HepG2 (cell line): ENCODE data around the gene ARPC5. TPM values are rescaled to one million over a fixed set of nuclear protein-coding genes. Genes with fewer than 3 reads are reported as not detected.

ENCODE experiments used
- BHLHE40 ChIP-seq: IDR thresholded peaks from 2 replicates; pipeline ENCODE4 v1.6.1; 2011; ENCODE audit warnings: low read length, improper control_type of control experiment
- CEBPB ChIP-seq: IDR thresholded peaks from 2 replicates; pipeline ENCODE4 v1.6.1; 2011; ENCODE audit warnings: low read depth, low read length, improper control_type of control experiment, borderline replicate concordance
- GTF2F1 ChIP-seq: fragments of 150-350 bp; IDR thresholded peaks from 2 replicates; pipeline ENCODE4 v1.6.1; 2014; ENCODE audit warnings: low read length
- HOXA7 ChIP-seq: sonication (generic); formaldehyde crosslinking; IDR thresholded peaks from 2 replicates; pipeline ENCODE4 v1.8.1; 2022; ENCODE audit warnings: mild to moderate bottlenecking, missing genetic modification reagents, moderate library complexity
- IRF9 ChIP-seq: sonication (generic); formaldehyde crosslinking; IDR thresholded peaks from 2 replicates; pipeline ENCODE4 v1.8.0; 2022; ENCODE audit warnings: missing genetic modification reagents, mild to moderate bottlenecking, borderline replicate concordance
- IRX3 ChIP-seq: sonication (generic); formaldehyde crosslinking; IDR thresholded peaks from 2 replicates; pipeline ENCODE4 v1.8.1; 2023; ENCODE audit warnings: mild to moderate bottlenecking, low read depth, missing genetic modification reagents, borderline replicate concordance
- MYC ChIP-seq: sonication (generic); formaldehyde crosslinking; IDR thresholded peaks from 2 replicates; pipeline ENCODE4 v1.9.0; 2021; ENCODE audit warnings: missing genetic modification reagents, borderline replicate concordance
- MZF1 ChIP-seq: sonication (generic); formaldehyde crosslinking; IDR thresholded peaks from 2 replicates; pipeline ENCODE4 v1.8.1; 2023; ENCODE audit warnings: mild to moderate bottlenecking, missing genetic modification reagents, borderline replicate concordance
- PLRG1 ChIP-seq: fragments of 450-650 bp; conservative IDR thresholded peaks from 2 replicates; pipeline ENCODE4 v1.6.1; 2016
- PLSCR1 ChIP-seq: sonication (generic); formaldehyde crosslinking; IDR thresholded peaks from 2 replicates; pipeline ENCODE4 v1.5.0; 2020; ENCODE audit warnings: missing genetic modification reagents, mild to moderate bottlenecking, borderline replicate concordance
- SALL1 ChIP-seq: sonication (generic); formaldehyde crosslinking; IDR thresholded peaks from 2 replicates; pipeline ENCODE4 v1.8.0; 2022; ENCODE audit warnings: mild to moderate bottlenecking, missing genetic modification reagents
- SIN3A ChIP-seq: IDR thresholded peaks from 2 replicates; pipeline ENCODE4 v1.6.1; 2011; ENCODE audit warnings: low read depth, mild to moderate bottlenecking, control low read depth, low read length, borderline replicate concordance
- SKI ChIP-seq: fragments of 450-650 bp; IDR thresholded peaks from one replicate; pipeline ENCODE4 v1.6.1; 2018; ENCODE audit warnings: mild to moderate bottlenecking; ENCODE audit not compliant: partially characterized antibody
- SP5 ChIP-seq: IDR thresholded peaks from 2 replicates; pipeline ENCODE4 v1.6.1; 2016; ENCODE audit warnings: low read depth, borderline replicate concordance
- TARDBP ChIP-seq: sonication (generic); formaldehyde crosslinking; IDR thresholded peaks from 2 replicates; pipeline ENCODE4 v1.8.0; 2022; ENCODE audit warnings: mild to moderate bottlenecking, missing genetic modification reagents
- YEATS4 ChIP-seq: sonication (generic); formaldehyde crosslinking; IDR thresholded peaks from 2 replicates; pipeline ENCODE4 v1.4.0; 2020; ENCODE audit warnings: missing genetic modification reagents, borderline replicate concordance
- ZNF607 ChIP-seq: sonication (generic); formaldehyde crosslinking; IDR thresholded peaks from 2 replicates; pipeline ENCODE4 v1.5.1; 2020; ENCODE audit warnings: missing genetic modification reagents, mild to moderate bottlenecking, borderline replicate concordance
- ZNF616 ChIP-seq: sonication (generic); formaldehyde crosslinking; IDR thresholded peaks from 2 replicates; pipeline ENCODE4 v1.5.0; 2020; ENCODE audit warnings: low read depth, mild to moderate bottlenecking, missing genetic modification reagents
- ZNF891 ChIP-seq: sonication (generic); formaldehyde crosslinking; IDR thresholded peaks from 2 replicates; pipeline ENCODE4 v1.5.0; 2020; ENCODE audit warnings: mild to moderate bottlenecking, missing genetic modification reagents
- ZSCAN25 ChIP-seq: sonication (generic); formaldehyde crosslinking; IDR thresholded peaks from 2 replicates; pipeline ENCODE4 v1.8.0; 2022; ENCODE audit warnings: mild to moderate bottlenecking, missing genetic modification reagents
- polyA plus RNA-seq, 8 experiments: library from polyadenylated mRNA; depleted of rRNA in 3 of 8; stranded (reverse) in 7 of 8; unstranded in 1 of 8; fragments of >200 nt; fragmentation: Illumina TruSeq in 4 of 8; extraction: Trizol in 4 of 8; gene quantifications; 2 replicates each; pipeline versions ENCODE4 v1.2.1 to v1.2.3, GENCODE V29; 2011 to 2016; ENCODE audit warnings: low read depth in 4 of 8, missing spikeins in 1 of 8, mixed read lengths in 1 of 8; ENCODE audit not compliant: insufficient read depth in 1 of 8
- total RNA-seq, 5 experiments: library from RNA; depleted of rRNA; stranded (reverse); fragments of >200 nt; fragmentation: Illumina TruSeq; extraction: Trizol; gene quantifications; 2 replicates each; pipeline ENCODE4 v1.2.3, GENCODE V29; 2016; ENCODE audit warnings: low read depth in 1 of 5
- TF ChIP-seq, protein P1 (sequence below): IDR thresholded peaks from 2 replicates; pipeline ENCODE4 v1.6.1; 2012; ENCODE audit warnings: low read depth, low read length, improper control_type of control experiment
- TF ChIP-seq, protein P2 (sequence below): sonication (generic); formaldehyde crosslinking; IDR thresholded peaks from 2 replicates; pipeline ENCODE4 v1.8.1; 2023; ENCODE audit warnings: mild to moderate bottlenecking, moderate library complexity, missing genetic modification reagents
- TF ChIP-seq, protein P3 (sequence below), 2 experiments: sonication (generic) in 1 of 2; formaldehyde crosslinking in 1 of 2; IDR thresholded peaks; 2 replicates each; pipeline versions ENCODE4 v1.4.0 to v1.6.1; 2018 to 2020; ENCODE audit warnings: missing genetic modification reagents in 2 of 2, borderline replicate concordance in 1 of 2, low read depth in 1 of 2, mild to moderate bottlenecking in 1 of 2, missing biosample characterization in 1 of 2

Gene ARPC5
- total and polyA plus RNA-seq, 2 of the 13 experiments (the other 11 are each of a cell fraction or from before 2014, with no cell fraction given), result 48.4 to 106 TPM

DNA sequence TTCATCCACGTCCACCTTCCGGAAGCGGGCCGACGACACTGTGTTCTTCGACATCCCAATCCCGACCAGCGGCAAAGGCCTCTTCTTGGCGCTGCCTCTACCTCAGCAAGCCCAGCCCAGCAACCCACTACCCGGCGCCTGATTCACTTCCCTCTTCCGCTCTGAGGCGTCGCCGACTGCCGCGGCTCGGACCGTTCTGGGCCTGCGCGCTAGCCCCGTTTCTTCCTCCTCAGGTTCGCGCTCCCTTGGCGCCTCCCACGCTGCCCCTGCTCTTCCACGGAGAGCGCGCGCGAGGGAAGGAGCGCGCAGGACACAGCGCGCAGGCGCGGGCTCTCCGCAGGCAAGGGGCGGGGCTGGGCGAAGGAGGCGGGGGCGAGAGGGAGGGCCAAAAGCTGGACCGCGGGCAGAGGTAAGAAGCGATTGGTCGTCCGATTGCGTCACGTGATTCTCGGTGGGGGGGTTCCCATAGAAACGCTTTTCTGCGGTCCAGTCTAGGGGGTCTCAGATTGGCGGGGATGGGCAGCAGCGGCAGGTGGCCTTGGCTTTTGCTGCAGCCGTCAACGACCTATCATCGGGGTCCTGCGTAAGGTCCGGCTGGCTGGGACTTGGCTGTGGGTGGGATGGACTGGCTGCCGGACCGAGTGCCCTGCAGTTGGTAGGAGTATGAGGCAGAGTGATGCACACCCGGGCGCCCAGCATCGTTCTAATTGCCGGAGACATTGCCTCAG is at the start of gene ARPC5 (continued):
- TF ChIP-seq ZNF607 (CRISPR knock-in tag) (no peak; the same call in 1 of the 2 replicates), HOXA7 (CRISPR knock-in tag) (no peak), TARDBP (CRISPR knock-in tag) (no peak; the same call in 1 of the 2 replicates), SIN3A (0 out of 2 replicates have a peak, but pooled peaks have one; percentile 41), YEATS4 (CRISPR knock-in tag) (peak; percentile 78; the same call in 1 of the 2 replicates), ZSCAN25 (CRISPR knock-in tag) (0 out of 2 replicates have a peak, but pooled peaks have one; percentile 33), CEBPB (peak; percentile 85), GTF2F1 (no peak), BHLHE40 (peak; percentile 56), IRF9 (CRISPR knock-in tag) (no peak), SP5 (CRISPR knock-in tag) (peak; percentile 37; the same call in 1 of the 2 replicates), PLSCR1 (CRISPR knock-in tag) (no peak), MZF1 (CRISPR knock-in tag) (0 out of 2 replicates have a peak, but pooled peaks have one; percentile 25), SALL1 (CRISPR knock-in tag) (peak; percentile 79), ZNF891 (peak; percentile 20), ZNF616 (CRISPR knock-in tag) (no peak), MYC (CRISPR knock-in tag) (peak; percentile 51; the same call in 1 of the 2 replicates), IRX3 (CRISPR knock-in tag) (no peak), SKI (no peak), PLRG1 (no peak)
- TF ChIP-seq, protein P1, sequence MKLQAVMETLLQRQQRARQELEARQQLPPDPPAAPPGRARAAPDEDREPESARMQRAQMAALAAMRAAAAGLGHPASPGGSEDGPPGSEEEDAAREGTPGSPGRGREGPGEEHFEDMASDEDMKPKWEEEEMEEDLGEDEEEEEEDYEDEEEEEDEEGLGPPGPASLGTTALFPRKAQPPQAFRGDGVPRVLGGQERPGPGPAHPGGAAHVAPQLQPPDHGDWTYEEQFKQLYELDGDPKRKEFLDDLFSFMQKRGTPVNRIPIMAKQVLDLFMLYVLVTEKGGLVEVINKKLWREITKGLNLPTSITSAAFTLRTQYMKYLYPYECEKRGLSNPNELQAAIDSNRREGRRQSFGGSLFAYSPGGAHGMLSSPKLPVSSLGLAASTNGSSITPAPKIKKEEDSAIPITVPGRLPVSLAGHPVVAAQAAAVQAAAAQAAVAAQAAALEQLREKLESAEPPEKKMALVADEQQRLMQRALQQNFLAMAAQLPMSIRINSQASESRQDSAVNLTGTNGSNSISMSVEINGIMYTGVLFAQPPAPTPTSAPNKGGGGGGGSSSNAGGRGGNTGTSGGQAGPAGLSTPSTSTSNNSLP, result no peak
- TF ChIP-seq, protein P2, sequence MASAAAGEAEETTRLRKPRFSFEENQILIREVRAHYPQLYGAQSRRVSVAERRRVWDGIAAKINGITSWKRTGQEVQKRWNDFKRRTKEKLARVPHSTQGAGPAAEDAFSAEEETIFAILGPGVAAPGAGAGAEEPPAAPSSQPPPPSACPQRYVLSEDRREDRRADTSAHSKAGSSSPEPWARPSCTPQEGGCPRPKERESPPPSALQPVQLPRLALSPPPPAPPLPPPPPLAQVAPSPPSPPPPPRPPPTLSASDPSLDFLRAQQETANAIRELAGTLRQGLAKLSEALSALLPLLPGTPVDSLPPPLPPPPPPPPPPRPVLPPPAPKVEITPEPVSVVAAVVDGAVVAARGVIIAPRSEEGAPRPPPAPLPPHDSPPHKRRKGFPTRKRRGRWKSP, result 0 out of 2 replicates have a peak, but pooled peaks have one; percentile 39
- TF ChIP-seq, protein P3, sequence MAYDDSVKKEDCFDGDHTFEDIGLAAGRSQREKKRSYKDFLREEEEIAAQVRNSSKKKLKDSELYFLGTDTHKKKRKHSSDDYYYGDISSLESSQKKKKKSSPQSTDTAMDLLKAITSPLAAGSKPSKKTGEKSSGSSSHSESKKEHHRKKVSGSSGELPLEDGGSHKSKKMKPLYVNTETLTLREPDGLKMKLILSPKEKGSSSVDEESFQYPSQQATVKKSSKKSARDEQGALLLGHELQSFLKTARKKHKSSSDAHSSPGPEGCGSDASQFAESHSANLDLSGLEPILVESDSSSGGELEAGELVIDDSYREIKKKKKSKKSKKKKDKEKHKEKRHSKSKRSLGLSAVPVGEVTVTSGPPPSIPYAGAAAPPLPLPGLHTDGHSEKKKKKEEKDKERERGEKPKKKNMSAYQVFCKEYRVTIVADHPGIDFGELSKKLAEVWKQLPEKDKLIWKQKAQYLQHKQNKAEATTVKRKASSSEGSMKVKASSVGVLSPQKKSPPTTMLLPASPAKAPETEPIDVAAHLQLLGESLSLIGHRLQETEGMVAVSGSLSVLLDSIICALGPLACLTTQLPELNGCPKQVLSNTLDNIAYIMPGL (CRISPR knock-in tag; IDR thresholded peaks at IDR 0.05; ENCODE audit: borderline replicate concordance in 1 of 2, low read depth in 1 of 2), result peak; percentile 53 to 89; a peak in 3 of 4 replicates
